RWPE2 (cell line): ENCODE results near the gene MAOB.

ENCODE experiments used
- ATAC-seq: fragments of 200-7000 bp; cut with Tn5 transposase; 3 replicates; pipeline ENCODE4 v1.9.1; 2021; ENCODE audit warnings: low read depth
- DNase-seq: peaks from one replicate; pipeline ENCODE4 v3.0.0-alpha.2; 2020; ENCODE audit warnings: low spot score
- H3K27ac ChIP-seq: fragments of 450-650 bp; 2 replicates; pipeline ENCODE4 v1.5.1; 2017; ENCODE audit warnings: mild to moderate bottlenecking; ENCODE audit not compliant: poor library complexity, severe bottlenecking
- H3K27me3 ChIP-seq: fragments of 250-450 bp; sonication (Bioruptor Pico); 2 replicates; pipeline ENCODE4 v1.5.1; 2021; ENCODE audit warnings: mild to moderate bottlenecking, moderate library complexity; ENCODE audit not compliant: insufficient read depth, poor library complexity, severe bottlenecking
- H3K36me3 ChIP-seq: fragments of 250-450 bp; sonication (Bioruptor Pico); 2 replicates; pipeline ENCODE4 v1.5.1; 2020; ENCODE audit warnings: low read depth, mild to moderate bottlenecking, moderate library complexity
- H3K4me1 ChIP-seq: fragments of 250-450 bp; sonication (Bioruptor Pico); 2 replicates; pipeline ENCODE4 v1.5.1; 2021; ENCODE audit warnings: mild to moderate bottlenecking, moderate library complexity; ENCODE audit not compliant: insufficient read depth, poor library complexity, severe bottlenecking
- H3K4me3 ChIP-seq: fragments of 250-450 bp; sonication (Bioruptor Pico); 2 replicates; pipeline ENCODE4 v1.5.1; 2021; ENCODE audit warnings: mild to moderate bottlenecking, moderate library complexity; ENCODE audit not compliant: severe bottlenecking
- H3K9me3 ChIP-seq: fragments of 250-450 bp; sonication (Bioruptor Pico); 2 replicates; pipeline ENCODE4 v1.5.1; 2021; ENCODE audit warnings: mild to moderate bottlenecking, moderate library complexity; ENCODE audit not compliant: severe bottlenecking
- CTCF ChIP-seq: fragments of 450-650 bp; IDR thresholded peaks from one replicate; pipeline ENCODE4 v1.5.1; 2017; ENCODE audit warnings: mild to moderate bottlenecking, moderate library complexity; ENCODE audit not compliant: poor library complexity, severe bottlenecking

The MAOB gene

GRCh38 chrX:43881410-43882293, 598 bp downstream of the MAOB start:
- H3K9me3 ChIP-seq = no peaks in the 10 kb centered on the region
- TF ChIP-seq CTCF = no peak
- no peaks in the 10 kb centered on the region for H3K36me3 ChIP-seq
- H3K4me1 ChIP-seq = no peaks in the 10 kb centered on the region
- H3K4me3 ChIP-seq = no peak overlapping the region
- no peak for ATAC-seq
- H3K27ac ChIP-seq = no peak overlapping the region
- H3K27me3 ChIP-seq = no peaks in the 10 kb centered on the region
- no peak for DNase-seq

- H3K27ac ChIP-seq = no peak overlapping the region
- ATAC-seq (peak; percentile 86), DNase-seq (no peak)
- H3K36me3 ChIP-seq = no peaks in the 10 kb centered on the region
- H3K9me3 ChIP-seq = no peaks in the 10 kb centered on the region
- no peak overlapping the region for H3K4me3 ChIP-seq
- TF ChIP-seq CTCF = no peak
- no peaks in the 10 kb centered on the region for H3K4me1 ChIP-seq
- no peaks in the 10 kb centered on the region for H3K27me3 ChIP-seq
These were observed 1.8 kb downstream of the MAOB start for GRCh38 chrX:43880425-43880824.

- Histone ChIP-seq H3K27me3 (no peaks in the 10 kb centered on the region), H3K27ac (no peak overlapping the region), H3K36me3 (no peaks in the 10 kb centered on the region), H3K9me3 (no peaks in the 10 kb centered on the region), H3K4me3 (no peak overlapping the region), H3K4me1 (no peaks in the 10 kb centered on the region)
- no peak for TF ChIP-seq CTCF
- no peak for ATAC-seq
- DNase-seq = no peak
These were observed 3.2 kb downstream of the MAOB start for GRCh38 chrX:43878906-43879526.

GRCh38 chrX:43876680-43877079, 5.6 kb downstream of the MAOB start:
- ATAC-seq = no peak
- no peak for DNase-seq
- Histone ChIP-seq H3K27ac (no peak overlapping the region), H3K4me3 (no peak overlapping the region), H3K9me3 (no peaks in the 10 kb centered on the region), H3K36me3 (no peaks in the 10 kb centered on the region), H3K27me3 (no peaks in the 10 kb centered on the region), H3K4me1 (no peaks in the 10 kb centered on the region)
- TF ChIP-seq CTCF = no peak
